Transverse colon (tissue), 4 donors: ENCODE data around the gene MAPK4. TPM values are rescaled to one million over a fixed set of nuclear protein-coding genes. Genes with fewer than 3 reads are reported as not detected.

ENCODE experiments used
- DNase-seq: peaks from one replicate; pipeline ENCODE4 v3.0.0-alpha.2; 2019
- H3K27ac ChIP-seq, 4 donors: fragments of 200-600 bp; sonication (generic); 2 replicates each; pipeline ENCODE4 v1.5.1; 2016 to 2018; ENCODE audit warnings: inconsistent platforms in 4 of 4
- H3K27me3 ChIP-seq: fragments of 200-600 bp; sonication (generic); 2 replicates; pipeline ENCODE4 v1.5.1; 2017; ENCODE audit warnings: inconsistent platforms
- H3K36me3 ChIP-seq, 4 donors: fragments of 200-600 bp; sonication (generic); 2 replicates each; pipeline ENCODE4 v1.5.1; 2017 to 2019; ENCODE audit warnings: inconsistent platforms in 4 of 4
- H3K4me1 ChIP-seq, 4 donors: fragments of 200-600 bp; sonication (generic); 2 replicates each; pipeline ENCODE4 v1.5.1; 2017 to 2020; ENCODE audit warnings: inconsistent platforms in 4 of 4
- H3K4me3 ChIP-seq, 4 donors: fragments of 200-600 bp; sonication (generic); 1 replicate in 1 of 4; 2 replicates in 3 of 4; pipeline versions ENCODE4 v1.5.1 to v1.6.1; 2017 to 2019; ENCODE audit warnings: inconsistent platforms in 4 of 4
- H3K9me3 ChIP-seq, 2 donors: fragments of 200-600 bp; sonication (generic); 2 replicates each; pipeline ENCODE4 v1.5.1; 2017 to 2019; ENCODE audit warnings: inconsistent platforms in 2 of 2
- CTCF ChIP-seq, 5 experiments: fragments of 200-600 bp in 3 of 5; fragments of 450-650 bp in 2 of 5; sonication (generic) in 3 of 5; IDR thresholded peaks; 1 replicate in 2 of 5; 2 replicates in 3 of 5; pipeline ENCODE4 v1.5.1; 2016 to 2017; ENCODE audit warnings: antibody characterized with exemption in 5 of 5, inconsistent platforms in 3 of 5, mild to moderate bottlenecking in 2 of 5, moderate library complexity in 1 of 5
- EP300 ChIP-seq: sonication (generic); formaldehyde crosslinking; IDR thresholded peaks from one replicate; pipeline ENCODE4 v1.6.1; 2017; ENCODE audit warnings: antibody characterized with exemption, low read depth
- POLR2A ChIP-seq: fragments of 450-650 bp; IDR thresholded peaks from one replicate; pipeline ENCODE4 v1.6.1; 2016; ENCODE audit warnings: antibody characterized with exemption, mild to moderate bottlenecking, moderate library complexity
- POLR2AphosphoS5 ChIP-seq, 3 donors: sonication (generic); formaldehyde crosslinking; IDR thresholded peaks; one replicate each; pipeline ENCODE4 v1.6.1; 2016; ENCODE audit warnings: antibody characterized with exemption in 3 of 3
- WGBS, 2 donors: methylation state at CpG; one replicate each; pipeline ENCODE4 v1.1.5; 2018; ENCODE audit warnings: low coverage in 1 of 2; 5-methylcytosine and 5-hydroxymethylcytosine counted together
- in situ Hi-C, 4 donors: fragments of 200-750 bp; cut with MboI; loops; one replicate each; pipeline versions ENCODE4 v1.15.0 to v1.15.1; 2017; ENCODE audit warnings: low sequenced_read_pairs in 3 of 4, low pct_ligation_motif_present in 1 of 4, low pct_unique_long_range_greater_than_20kb in 1 of 4
- intact Hi-C: fragments of 100-400 bp; cut with DNase I; formaldehyde crosslinking; loops from one replicate; pipeline ENCODE4 v1.15.1; 2023; ENCODE audit warnings: low total_unique reads
- total RNA-seq, 4 donors: library from RNA; depleted of rRNA; stranded (reverse); fragments of >200 nt; gene quantifications; one replicate each; pipeline ENCODE4 v1.1.0, GENCODE V29; 2016

MAPK4 gene
- total RNA-seq, 4 donors from 2014 or later, result 1.6 to 20.1 (median 5.7) TPM

- no peaks in the 10 kb centered on the region for H3K27me3 ChIP-seq
- H3K27ac ChIP-seq, result no peak overlapping the region
- no peaks in the 10 kb centered on the region for H3K4me1 ChIP-seq
- intact Hi-C loops, result no loop called here
- no peak for DNase-seq
- 80 to 100% methylated on average over 1 to 11 of the region's 11 CpGs for WGBS, 2 donors
- in situ Hi-C loops, result no loop called here
- no peaks in the 10 kb centered on the region for H3K9me3 ChIP-seq
- no peak overlapping the region for H3K4me3 ChIP-seq
- TF ChIP-seq EP300 (no peak), POLR2A (no peak), POLR2AphosphoS5 (IDR thresholded peaks at IDR 0.05) (no peak), CTCF (IDR thresholded peaks at IDR 0.05) (no peak)
- H3K36me3 ChIP-seq, result no peaks in the 10 kb centered on the region
Measured at GRCh38 chr18:50719471-50720324, 159.8 kb downstream of the MAPK4 start.

GRCh38 chr18:50720325-50720674, 160.4 kb downstream of the MAPK4 start:
- intact Hi-C loops (no loop called here), in situ Hi-C loops (no loop called here)
- H3K36me3 ChIP-seq, result no peaks in the 10 kb centered on the region
- no peaks in the 10 kb centered on the region for H3K27me3 ChIP-seq
- TF ChIP-seq POLR2AphosphoS5 (IDR thresholded peaks at IDR 0.05), result no peak
- TF ChIP-seq POLR2A, result no peak
- no peak for TF ChIP-seq EP300
- no peak for TF ChIP-seq CTCF (IDR thresholded peaks at IDR 0.05)
- WGBS, 2 donors, result 81 to 100% methylated on average over 1 to 4 of the region's 4 CpGs
- H3K4me3 ChIP-seq, result no peak overlapping the region
- H3K27ac ChIP-seq, result no peak overlapping the region
- H3K4me1 ChIP-seq, result no peaks in the 10 kb centered on the region
- H3K9me3 ChIP-seq, result no peaks in the 10 kb centered on the region
- DNase-seq, result no peak

GRCh38 chr18:50721006-50721405, 161.1 kb downstream of the MAPK4 start:
- Histone ChIP-seq H3K27me3 (no peaks in the 10 kb centered on the region), H3K4me1 (no peaks in the 10 kb centered on the region), H3K27ac (no peak overlapping the region), H3K4me3 (no peak overlapping the region), H3K36me3 (no peaks in the 10 kb centered on the region), H3K9me3 (no peaks in the 10 kb centered on the region)
- TF ChIP-seq CTCF (IDR thresholded peaks at IDR 0.05) (no peak), EP300 (no peak), POLR2A (no peak), POLR2AphosphoS5 (IDR thresholded peaks at IDR 0.05) (no peak)
- in situ Hi-C loops, result no loop called here
- WGBS, 2 donors, result 81 to 90% methylated on average over 3 to 4 of the region's 4 CpGs
- intact Hi-C loops, result no loop called here
- DNase-seq, result no peak

- intact Hi-C loops (no loop called here), in situ Hi-C loops (no loop called here)
- TF ChIP-seq CTCF (IDR thresholded peaks at IDR 0.05) (no peak), POLR2AphosphoS5 (IDR thresholded peaks at IDR 0.05) (no peak), EP300 (no peak), POLR2A (no peak)
- Histone ChIP-seq H3K27me3 (no peaks in the 10 kb centered on the region), H3K4me1 (no peaks in the 10 kb centered on the region), H3K9me3 (no peaks in the 10 kb centered on the region), H3K27ac (no peak overlapping the region), H3K36me3 (no peaks in the 10 kb centered on the region), H3K4me3 (no peak overlapping the region)
- 91% methylated on average over 4 of the region's 4 CpGs; no CpG with 5 or more reads in 1 of the 2 donors for WGBS, 2 donors
- DNase-seq, result no peak
Measured at GRCh38 chr18:50721451-50722120, 161.7 kb downstream of the MAPK4 start.
